Liver (tissue), 9 donors: ENCODE results near the gene ATPAF1. TPM values are rescaled to one million over a fixed set of nuclear protein-coding genes. Genes with fewer than 3 reads are reported as not detected.

Experiments used
- DNase-seq: peaks from one replicate; pipeline ENCODE4 v3.0.0-alpha.2; 2017; ENCODE audit warnings: low spot score
- H3K27ac ChIP-seq, 2 donors: one replicate each; pipeline ENCODE4 v1.7.0; 2013; ENCODE audit warnings: inconsistent platforms in 2 of 2, low read length in 2 of 2, control low read depth in 1 of 2, low read depth in 1 of 2, mild to moderate bottlenecking in 1 of 2
- H3K27me3 ChIP-seq, 4 donors: one replicate each; pipeline versions ENCODE4 v1.6.1 to v1.7.0; 2013; ENCODE audit warnings: low read length in 3 of 4, inconsistent platforms in 1 of 4, mild to moderate bottlenecking in 1 of 4, moderate library complexity in 1 of 4; ENCODE audit not compliant: control insufficient read depth in 4 of 4, insufficient read depth in 4 of 4
- H3K36me3 ChIP-seq, 4 donors: one replicate each; pipeline versions ENCODE4 v1.6.1 to v1.7.0; 2013; ENCODE audit warnings: low read length in 3 of 4, mild to moderate bottlenecking in 3 of 4, low read depth in 1 of 4, moderate library complexity in 1 of 4; ENCODE audit not compliant: control insufficient read depth in 4 of 4, insufficient read depth in 3 of 4
- H3K4me1 ChIP-seq, 4 donors: one replicate each; pipeline versions ENCODE4 v1.6.1 to v1.7.0; 2013; ENCODE audit warnings: low read length in 3 of 4, mild to moderate bottlenecking in 3 of 4, moderate library complexity in 1 of 4; ENCODE audit not compliant: control insufficient read depth in 4 of 4, insufficient read depth in 4 of 4
- H3K4me3 ChIP-seq, 3 donors: one replicate each; pipeline versions ENCODE4 v1.6.1 to v1.7.0; 2013; ENCODE audit warnings: low read length in 3 of 3, control low read depth in 1 of 3, low read depth in 1 of 3, mild to moderate bottlenecking in 1 of 3
- H3K9ac ChIP-seq, 2 donors: one replicate each; pipeline ENCODE4 v1.7.0; 2013; ENCODE audit warnings: low read length in 2 of 2, mild to moderate bottlenecking in 2 of 2, moderate library complexity in 2 of 2, control low read depth in 1 of 2, low read depth in 1 of 2
- H3K9me3 ChIP-seq, 4 donors: one replicate each; pipeline versions ENCODE4 v1.6.1 to v1.7.0; 2013; ENCODE audit warnings: low read length in 3 of 4; ENCODE audit not compliant: control insufficient read depth in 4 of 4
- CTCF ChIP-seq: fragments of 150-350 bp; IDR thresholded peaks from 2 replicates; pipeline ENCODE4 v1.5.1; 2017; ENCODE audit warnings: improper control_type of control experiment, low read depth, low read length; ENCODE audit not compliant: missing input control
- EGR1 ChIP-seq, 2 donors: IDR thresholded peaks; 2 replicates each; pipeline ENCODE4 v1.6.1; 2016 to 2018; ENCODE audit warnings: antibody characterized with exemption in 2 of 2, low read depth in 2 of 2
- FOXA1 ChIP-seq: IDR thresholded peaks from 2 replicates; pipeline ENCODE4 v1.6.1; 2016; ENCODE audit warnings: antibody characterized with exemption
- FOXA2 ChIP-seq: IDR thresholded peaks from 2 replicates; pipeline ENCODE4 v1.6.1; 2016; ENCODE audit warnings: antibody characterized with exemption
- GABPA ChIP-seq, 2 donors: IDR thresholded peaks in 1 of 2; conservative IDR thresholded peaks in 1 of 2; 2 replicates each; pipeline ENCODE4 v1.6.1; 2016; ENCODE audit warnings: antibody characterized with exemption in 2 of 2, mild to moderate bottlenecking in 1 of 2, moderate library complexity in 1 of 2
- HNF4A ChIP-seq, 2 donors: conservative IDR thresholded peaks; 2 replicates each; pipeline ENCODE4 v1.6.1; 2016; ENCODE audit warnings: antibody characterized with exemption in 2 of 2, mild to moderate bottlenecking in 2 of 2
- HNF4G ChIP-seq: IDR thresholded peaks from 2 replicates; pipeline ENCODE4 v1.6.1; 2016; ENCODE audit warnings: antibody characterized with exemption
- JUND ChIP-seq, 2 donors: IDR thresholded peaks; 2 replicates each; pipeline ENCODE4 v1.6.1; 2016; ENCODE audit warnings: antibody characterized with exemption in 2 of 2
- MAX ChIP-seq: IDR thresholded peaks from 2 replicates; pipeline ENCODE4 v1.6.1; 2016; ENCODE audit warnings: antibody characterized with exemption
- RAD21 ChIP-seq, 2 donors: IDR thresholded peaks; 2 replicates each; pipeline ENCODE4 v1.6.1; 2016; ENCODE audit warnings: antibody characterized with exemption in 2 of 2, mild to moderate bottlenecking in 2 of 2
- RXRA ChIP-seq, 2 donors: IDR thresholded peaks; 2 replicates each; pipeline ENCODE4 v1.6.1; 2017 to 2018; ENCODE audit warnings: antibody characterized with exemption in 2 of 2, mild to moderate bottlenecking in 1 of 2
- TAF1 ChIP-seq: conservative IDR thresholded peaks from 2 replicates; pipeline ENCODE4 v1.6.1; 2016; ENCODE audit warnings: antibody characterized with exemption, mild to moderate bottlenecking
- YY1 ChIP-seq: IDR thresholded peaks from 2 replicates; pipeline ENCODE4 v1.6.1; 2016; ENCODE audit warnings: antibody characterized with exemption, mild to moderate bottlenecking
- ZBTB33 ChIP-seq: IDR thresholded peaks from 2 replicates; pipeline ENCODE4 v1.6.1; 2016; ENCODE audit warnings: antibody characterized with exemption
- WGBS: extraction: QIAGEN DNeasy Blood & Tissue Kit; methylation state at CpG from one replicate; pipeline ENCODE4 v1.1.7; 2013; 5-methylcytosine and 5-hydroxymethylcytosine counted together
- polyA plus RNA-seq, 2 donors: library from polyadenylated mRNA; stranded (reverse) in 1 of 2; unstranded in 1 of 2; fragments of 200-250 nt in 1 of 2; fragments of >200 nt in 1 of 2; fragmentation: Nextera tagmentation in 1 of 2; extraction: Ambion mirVana in 1 of 2; gene quantifications; one replicate each; pipeline versions ENCODE4 v1.2.1 to v1.2.3, GENCODE V29; 2013 to 2015
- total RNA-seq, 2 donors: library from RNA; depleted of rRNA; stranded (reverse); fragments of >200 nt; gene quantifications; one replicate each; pipeline ENCODE4 v1.2.3, GENCODE V29; 2014
- TF ChIP-seq, protein P1 (sequence below): IDR thresholded peaks from 2 replicates; pipeline ENCODE4 v1.6.1; 2016; ENCODE audit warnings: antibody characterized with exemption, mild to moderate bottlenecking
- TF ChIP-seq, protein P2 (sequence below): IDR thresholded peaks from 2 replicates; pipeline ENCODE4 v1.6.1; 2016; ENCODE audit warnings: antibody characterized with exemption
- donor health status: healthy.
- donor health status: healthy.
- donor health status: healthy.
- donor health status: healthy.
- donor health status: healthy.

ATPAF1 gene
- total and polyA plus RNA-seq, 4 donors = 35.3 to 54.1 (median 37.0) TPM

DNA sequence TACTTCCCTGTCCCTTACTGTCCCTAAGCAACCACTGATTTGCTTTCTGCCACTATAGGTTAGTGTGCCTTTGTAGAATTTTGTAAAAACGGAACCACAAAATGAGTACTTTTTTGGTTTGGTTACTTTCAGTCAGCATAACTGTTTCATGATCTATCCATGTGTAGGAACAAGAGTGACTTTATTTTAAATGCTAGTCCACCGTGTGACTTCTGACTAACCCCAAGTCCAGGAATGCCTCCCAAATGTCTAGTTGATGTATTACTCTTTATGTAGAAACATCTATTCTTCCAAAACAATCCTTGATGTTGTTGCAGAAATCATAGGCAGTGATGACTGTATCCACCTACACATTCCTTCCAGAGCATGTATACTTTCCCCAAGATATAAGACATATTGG lies 21.3 kb downstream of the ATPAF1 start:
- TF ChIP-seq ZBTB33 (no peak), FOXA2 (no peak), MAX (no peak), RAD21 (IDR thresholded peaks at IDR 0.05) (no peak), FOXA1 (no peak), HNF4G (no peak), GABPA (IDR thresholded peaks at IDR 0.05 in 1 of 2, conservative IDR thresholded peaks at IDR 0.05 in 1 of 2) (no peak), TAF1 (no peak), EGR1 (IDR thresholded peaks at IDR 0.05; ENCODE audit: low read depth in 2 of 2) (no peak), CTCF (no peak)
- TF ChIP-seq, protein P1, sequence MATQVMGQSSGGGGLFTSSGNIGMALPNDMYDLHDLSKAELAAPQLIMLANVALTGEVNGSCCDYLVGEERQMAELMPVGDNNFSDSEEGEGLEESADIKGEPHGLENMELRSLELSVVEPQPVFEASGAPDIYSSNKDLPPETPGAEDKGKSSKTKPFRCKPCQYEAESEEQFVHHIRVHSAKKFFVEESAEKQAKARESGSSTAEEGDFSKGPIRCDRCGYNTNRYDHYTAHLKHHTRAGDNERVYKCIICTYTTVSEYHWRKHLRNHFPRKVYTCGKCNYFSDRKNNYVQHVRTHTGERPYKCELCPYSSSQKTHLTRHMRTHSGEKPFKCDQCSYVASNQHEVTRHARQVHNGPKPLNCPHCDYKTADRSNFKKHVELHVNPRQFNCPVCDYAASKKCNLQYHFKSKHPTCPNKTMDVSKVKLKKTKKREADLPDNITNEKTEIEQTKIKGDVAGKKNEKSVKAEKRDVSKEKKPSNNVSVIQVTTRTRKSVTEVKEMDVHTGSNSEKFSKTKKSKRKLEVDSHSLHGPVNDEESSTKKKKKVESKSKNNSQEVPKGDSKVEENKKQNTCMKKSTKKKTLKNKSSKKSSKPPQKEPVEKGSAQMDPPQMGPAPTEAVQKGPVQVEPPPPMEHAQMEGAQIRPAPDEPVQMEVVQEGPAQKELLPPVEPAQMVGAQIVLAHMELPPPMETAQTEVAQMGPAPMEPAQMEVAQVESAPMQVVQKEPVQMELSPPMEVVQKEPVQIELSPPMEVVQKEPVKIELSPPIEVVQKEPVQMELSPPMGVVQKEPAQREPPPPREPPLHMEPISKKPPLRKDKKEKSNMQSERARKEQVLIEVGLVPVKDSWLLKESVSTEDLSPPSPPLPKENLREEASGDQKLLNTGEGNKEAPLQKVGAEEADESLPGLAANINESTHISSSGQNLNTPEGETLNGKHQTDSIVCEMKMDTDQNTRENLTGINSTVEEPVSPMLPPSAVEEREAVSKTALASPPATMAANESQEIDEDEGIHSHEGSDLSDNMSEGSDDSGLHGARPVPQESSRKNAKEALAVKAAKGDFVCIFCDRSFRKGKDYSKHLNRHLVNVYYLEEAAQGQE = no peak
- Histone ChIP-seq H3K9me3 (no peaks in the 10 kb centered on the region), H3K4me3 (no peak overlapping the region), H3K9ac (no peak overlapping the region), H3K4me1 (peaks cover 0 to 7% (median 0%) of the 10 kb centered on the region in 4 donors), H3K27me3 (no peaks in the 10 kb centered on the region), H3K36me3 (peaks cover 0 to 20% (median 9%) of the 10 kb centered on the region in 4 donors), H3K27ac (no peak overlapping the region)
- no peak for DNase-seq
- WGBS = 97% methylated on average over 2 of the region's 2 CpGs

- no peak for DNase-seq
- H3K9me3 ChIP-seq = no peaks in the 10 kb centered on the region
- peaks cover 0 to 7% (median 0%) of the 10 kb centered on the region in 4 donors for H3K4me1 ChIP-seq
- no peak overlapping the region for H3K4me3 ChIP-seq
- no peak overlapping the region for H3K9ac ChIP-seq
- 94% methylated on average over 1 of the region's 1 CpG for WGBS
- no peak for TF ChIP-seq HNF4G
- TF ChIP-seq RXRA (IDR thresholded peaks at IDR 0.05) = no peak
- TF ChIP-seq, protein P2, sequence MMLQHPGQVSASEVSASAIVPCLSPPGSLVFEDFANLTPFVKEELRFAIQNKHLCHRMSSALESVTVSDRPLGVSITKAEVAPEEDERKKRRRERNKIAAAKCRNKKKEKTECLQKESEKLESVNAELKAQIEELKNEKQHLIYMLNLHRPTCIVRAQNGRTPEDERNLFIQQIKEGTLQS = no peak
- no peak for TF ChIP-seq FOXA1
- TF ChIP-seq, protein P1 = no peak
- TF ChIP-seq EGR1 (IDR thresholded peaks at IDR 0.05; ENCODE audit: low read depth in 2 of 2) = no peak
- no peak for TF ChIP-seq RAD21 (IDR thresholded peaks at IDR 0.05)
- no peak for TF ChIP-seq JUND (IDR thresholded peaks at IDR 0.05)
- TF ChIP-seq MAX = no peak
- TF ChIP-seq TAF1 = no peak
- no peak for TF ChIP-seq HNF4A (conservative IDR thresholded peaks at IDR 0.05)
- TF ChIP-seq YY1 = no peak
- H3K27me3 ChIP-seq = no peaks in the 10 kb centered on the region
- H3K27ac ChIP-seq = no peak overlapping the region
- peaks cover 0 to 20% (median 9%) of the 10 kb centered on the region in 4 donors for H3K36me3 ChIP-seq
Measured at GRCh38 chr1:46646331-46646730, 21.8 kb downstream of the ATPAF1 start.
